GM10248 (cell line): ENCODE measurements around the gene RIMBP2.

Source experiments
- CTCF ChIA-PET: fragments of 300-600 bp; sonication (Branson Sonifier 250); formaldehyde crosslinking; extraction: SDS; loops from one replicate; lab custom pipeline; 2021; ENCODE audit warnings: antibody characterized with exemption; lab: Yijun Ruan, JAX
- POLR2A ChIA-PET: fragments of 350-650 bp; sonication (Branson Sonifier 250); formaldehyde crosslinking; extraction: SDS; loops from one replicate; lab custom pipeline; 2020; ENCODE audit warnings: antibody characterized with exemption; lab: Yijun Ruan, JAX
- DNase-seq: peaks from one replicate; pipeline ENCODE4 v3.0.0; 2012; ENCODE audit errors: extremely low spot score
- TF ChIP-seq, protein P1 (sequence below): IDR thresholded peaks from 2 replicates; pipeline ENCODE4 v1.5.1; 2012; ENCODE audit warnings: mild to moderate bottlenecking, low read depth; ENCODE audit errors: extremely low read depth, missing control alignments, control extremely low read depth

Gene RIMBP2

DNA sequence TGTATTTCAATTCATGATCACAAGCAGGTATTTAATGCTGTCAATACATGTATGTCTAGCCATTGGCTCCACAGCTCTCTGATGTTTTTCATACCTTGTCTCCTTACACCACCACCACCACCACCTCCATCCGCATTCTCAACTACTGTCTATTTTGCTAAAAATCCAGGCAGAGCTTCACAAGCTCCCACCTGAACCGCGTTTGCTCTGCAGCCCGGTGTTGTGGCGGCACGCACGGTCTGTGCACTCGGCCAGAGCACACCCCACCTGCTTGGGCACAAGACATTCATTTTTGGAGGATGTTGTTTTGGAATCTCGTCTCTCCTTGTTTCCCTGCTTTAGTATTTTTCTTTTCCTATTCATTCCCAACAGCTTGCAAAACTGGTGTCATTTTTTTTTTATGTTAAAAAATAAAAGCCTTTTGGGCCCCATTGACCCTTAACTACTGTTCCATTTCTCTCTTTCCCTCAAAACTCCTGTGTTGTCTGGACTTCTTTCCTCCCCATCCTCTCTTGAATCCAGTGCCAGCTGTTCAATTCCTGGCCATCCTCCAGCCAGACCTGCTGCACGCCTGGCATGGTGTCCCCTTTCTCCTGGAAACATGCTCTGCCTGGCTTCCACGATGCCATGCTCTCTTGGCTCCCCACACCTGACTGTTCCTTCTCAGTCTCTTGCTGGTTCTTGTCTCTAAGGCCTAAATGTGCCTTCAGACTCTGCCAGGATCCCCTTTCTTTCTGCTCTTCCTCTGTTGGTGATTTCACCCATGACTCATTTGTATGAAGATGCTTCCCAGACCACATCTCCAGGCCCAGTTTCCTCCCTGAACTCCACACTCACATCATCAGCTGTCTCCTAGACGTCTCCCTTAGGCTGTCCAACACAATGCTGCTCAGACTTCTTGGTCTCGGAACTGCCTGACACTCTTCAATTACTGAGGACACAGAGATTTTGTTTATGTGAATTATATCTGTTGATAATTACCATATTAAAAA lies 340.5 kb downstream of the RIMBP2 start:
- no peak for DNase-seq
- POLR2A ChIA-PET = no interaction called here
- TF ChIP-seq, protein P1, sequence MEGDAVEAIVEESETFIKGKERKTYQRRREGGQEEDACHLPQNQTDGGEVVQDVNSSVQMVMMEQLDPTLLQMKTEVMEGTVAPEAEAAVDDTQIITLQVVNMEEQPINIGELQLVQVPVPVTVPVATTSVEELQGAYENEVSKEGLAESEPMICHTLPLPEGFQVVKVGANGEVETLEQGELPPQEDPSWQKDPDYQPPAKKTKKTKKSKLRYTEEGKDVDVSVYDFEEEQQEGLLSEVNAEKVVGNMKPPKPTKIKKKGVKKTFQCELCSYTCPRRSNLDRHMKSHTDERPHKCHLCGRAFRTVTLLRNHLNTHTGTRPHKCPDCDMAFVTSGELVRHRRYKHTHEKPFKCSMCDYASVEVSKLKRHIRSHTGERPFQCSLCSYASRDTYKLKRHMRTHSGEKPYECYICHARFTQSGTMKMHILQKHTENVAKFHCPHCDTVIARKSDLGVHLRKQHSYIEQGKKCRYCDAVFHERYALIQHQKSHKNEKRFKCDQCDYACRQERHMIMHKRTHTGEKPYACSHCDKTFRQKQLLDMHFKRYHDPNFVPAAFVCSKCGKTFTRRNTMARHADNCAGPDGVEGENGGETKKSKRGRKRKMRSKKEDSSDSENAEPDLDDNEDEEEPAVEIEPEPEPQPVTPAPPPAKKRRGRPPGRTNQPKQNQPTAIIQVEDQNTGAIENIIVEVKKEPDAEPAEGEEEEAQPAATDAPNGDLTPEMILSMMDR = no peak
- CTCF ChIA-PET = interaction anchor here (0.6 kb wide), 1 partner anchor 767 kb away, joined by 3 read pairs; no protein-coding TSS in a partner anchor

DNA sequence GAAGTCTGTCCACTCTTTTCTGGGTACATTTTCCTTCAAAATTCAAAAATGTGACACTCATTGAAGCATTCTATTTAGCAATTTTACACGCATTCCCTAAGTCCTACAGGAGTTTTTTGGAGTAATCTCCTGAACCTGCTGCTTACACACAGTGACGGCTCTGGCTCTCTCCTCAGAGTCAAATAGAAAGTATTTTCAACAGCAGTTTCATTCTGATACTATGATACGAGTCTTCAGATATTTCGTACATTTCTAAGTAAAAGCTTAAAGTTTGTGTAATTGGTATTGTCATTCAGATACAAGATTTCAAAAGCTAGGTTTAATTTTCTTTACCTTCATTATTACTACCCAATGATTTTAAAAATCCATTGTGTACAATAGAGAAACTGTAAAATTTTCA lies 342.0 kb downstream of the RIMBP2 start:
- TF ChIP-seq, protein P1 = no peak

DNA sequence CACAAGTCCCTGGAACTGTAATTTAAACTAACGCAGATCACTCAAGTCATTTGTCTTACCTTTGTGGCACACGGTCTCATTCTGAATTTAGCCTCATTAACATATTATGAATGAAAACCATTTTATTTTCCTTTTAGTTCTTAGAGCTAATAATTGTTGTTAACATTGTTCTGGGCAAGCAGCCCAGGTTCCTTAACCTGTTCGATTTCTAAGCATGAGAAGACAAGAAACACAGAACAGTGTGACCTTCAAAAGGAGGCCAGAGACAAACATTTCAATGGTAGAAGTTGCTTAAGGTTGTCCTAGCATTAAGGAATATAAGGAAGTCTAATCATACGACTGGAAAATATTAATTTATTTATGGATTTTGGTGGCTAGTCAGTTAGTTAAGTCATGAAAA lies 343.2 kb downstream of the RIMBP2 start:
- DNase-seq = no peak
- ChIA-PET CTCF (interaction anchor here (1.9 kb wide), 1 partner anchor 10 kb away, joined by 6 read pairs; no protein-coding TSS in a partner anchor), POLR2A (no interaction called here)
- TF ChIP-seq, protein P1 = no peak

More for the DNA sequence above, 342.0 kb downstream of the RIMBP2 start:
- ChIA-PET CTCF (interaction anchor here (1.9 kb wide), 1 partner anchor 11 kb away, joined by 6 read pairs; no protein-coding TSS in a partner anchor), POLR2A (no interaction called here)
- DNase-seq = no peak

DNA sequence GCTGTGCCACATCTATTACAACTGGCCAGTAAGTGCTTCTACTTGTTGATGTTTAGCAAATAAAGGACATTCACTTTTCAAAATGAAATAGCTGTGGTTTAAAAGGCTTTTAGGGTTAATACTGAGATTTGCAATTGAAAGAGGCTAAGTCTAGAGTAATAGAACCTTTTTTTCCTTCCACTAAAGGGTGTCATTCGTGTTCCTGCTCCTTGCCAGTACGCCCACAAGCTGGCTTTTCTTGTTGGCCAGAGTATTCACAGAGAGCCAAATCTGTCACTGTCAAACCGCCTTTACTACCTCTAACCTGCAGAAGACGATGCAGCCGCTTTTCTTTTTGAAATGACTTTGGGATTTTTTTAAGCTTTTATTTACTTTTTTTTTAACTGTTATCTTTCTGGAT lies 344.8 kb downstream of the RIMBP2 start:
- TF ChIP-seq, protein P1 = no peak
- CTCF ChIA-PET = no interaction called here
- no peak for DNase-seq
- POLR2A ChIA-PET = no interaction called here

DNA sequence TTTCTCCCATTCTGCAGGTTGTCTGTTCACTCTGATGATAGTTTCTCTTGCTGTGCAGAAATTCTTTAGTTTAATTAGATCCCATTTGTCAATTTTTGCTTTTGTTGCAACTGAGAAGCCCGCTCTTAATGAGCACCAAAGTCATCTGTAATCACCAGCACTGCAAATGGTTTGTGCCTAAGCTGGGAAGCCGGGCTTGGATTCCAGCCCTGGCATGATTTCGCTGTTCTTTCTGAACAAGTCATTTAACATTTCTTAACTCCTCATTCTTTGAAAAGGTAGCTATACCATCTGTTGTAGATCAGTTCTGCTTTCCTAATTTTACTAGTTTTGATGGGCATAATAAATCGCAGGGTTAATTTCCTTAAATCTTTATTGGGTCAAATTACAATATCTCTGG lies 346.3 kb downstream of the RIMBP2 start:
- no peak for DNase-seq
- CTCF ChIA-PET = no interaction called here
- TF ChIP-seq, protein P1 = no peak
- POLR2A ChIA-PET = no interaction called here

DNA sequence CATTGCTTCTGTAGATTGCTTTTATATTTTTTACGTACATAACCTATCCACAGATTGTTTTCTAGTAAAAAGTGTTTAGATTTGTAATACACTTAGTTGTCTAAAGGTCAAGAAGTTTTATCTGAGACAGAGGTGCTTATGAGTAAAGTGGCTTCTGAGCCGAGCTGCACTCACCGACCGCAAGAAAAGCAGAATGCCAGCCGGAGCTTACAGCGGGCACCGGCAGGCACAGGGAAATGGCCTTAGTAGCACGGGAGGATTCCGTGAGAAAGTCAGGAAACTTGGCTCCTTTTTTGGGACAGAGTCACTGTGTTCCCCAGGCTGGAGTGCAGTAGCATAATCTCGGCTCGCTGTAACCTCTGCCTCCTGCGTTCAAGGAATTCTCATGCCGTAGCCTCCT lies 348.6 kb downstream of the RIMBP2 start:
- TF ChIP-seq, protein P1 = no peak
- ChIA-PET POLR2A (no interaction called here), CTCF (no interaction called here)
- DNase-seq = no peak
